HepG2 (cell line): Measurements from ENCODE around the gene EPB41L2. TPM values are rescaled to one million over a fixed set of nuclear protein-coding genes. Genes with fewer than 3 reads are reported as not detected.

ENCODE experiments used
- ATM ChIP-seq: fragments of 450-650 bp; IDR thresholded peaks from 2 replicates; pipeline ENCODE4 v1.7.1; 2017; ENCODE audit warnings: mild to moderate bottlenecking, borderline replicate concordance
- CCAR2 ChIP-seq: fragments of 200-400 bp; formaldehyde crosslinking; optimal IDR thresholded peaks from 2 replicates; pipeline ENCODE3; 2018; ENCODE audit warnings: low read depth, mild to moderate bottlenecking, low read length, moderate library complexity
- KLF15 ChIP-seq: sonication (generic); formaldehyde crosslinking; IDR thresholded peaks from 2 replicates; pipeline ENCODE4 v1.8.1; 2023; ENCODE audit warnings: borderline replicate concordance, mild to moderate bottlenecking, inconsistent platforms, missing genetic modification reagents, mixed read lengths
- MYC ChIP-seq: sonication (generic); formaldehyde crosslinking; IDR thresholded peaks from 2 replicates; pipeline ENCODE4 v1.9.0; 2021; ENCODE audit warnings: missing genetic modification reagents, borderline replicate concordance
- NR1H2 ChIP-seq: sonication (generic); formaldehyde crosslinking; IDR thresholded peaks from 2 replicates; pipeline ENCODE4 v1.8.1; 2022; ENCODE audit warnings: low read depth, missing genetic modification reagents, borderline replicate concordance
- PAX8 ChIP-seq: sonication (generic); formaldehyde crosslinking; IDR thresholded peaks from 2 replicates; pipeline ENCODE4 v1.8.0; 2022; ENCODE audit warnings: mild to moderate bottlenecking, missing genetic modification reagents, borderline replicate concordance
- RXRB ChIP-seq: IDR thresholded peaks from 2 replicates; pipeline ENCODE4 v1.6.1; 2016; ENCODE audit warnings: borderline replicate concordance, missing genetic modification reagents, missing compliant biosample characterization
- SRF ChIP-seq: IDR thresholded peaks from 2 replicates; pipeline ENCODE4 v1.6.1; 2011; ENCODE audit warnings: mild to moderate bottlenecking, low read depth, low read length, moderate library complexity
- TEAD2 ChIP-seq: sonication (generic); formaldehyde crosslinking; IDR thresholded peaks from 2 replicates; pipeline ENCODE4 v1.9.0; 2021; ENCODE audit warnings: missing genetic modification reagents
- ZBTB38 ChIP-seq: sonication (generic); formaldehyde crosslinking; IDR thresholded peaks from 2 replicates; pipeline ENCODE4 v1.5.1; 2020; ENCODE audit warnings: mild to moderate bottlenecking, missing genetic modification reagents
- ZNF367 ChIP-seq: sonication (generic); formaldehyde crosslinking; IDR thresholded peaks from 2 replicates; pipeline ENCODE4 v1.4.0; 2020; ENCODE audit warnings: missing genetic modification reagents, borderline replicate concordance
- polyA plus RNA-seq, 8 experiments: library from polyadenylated mRNA; depleted of rRNA in 3 of 8; stranded (reverse) in 7 of 8; unstranded in 1 of 8; fragments of >200 nt; fragmentation: Illumina TruSeq in 4 of 8; extraction: Trizol in 4 of 8; gene quantifications; 2 replicates each; pipeline versions ENCODE4 v1.2.1 to v1.2.3, GENCODE V29; 2011 to 2016; ENCODE audit warnings: low read depth in 4 of 8, missing spikeins in 1 of 8, mixed read lengths in 1 of 8; ENCODE audit not compliant: insufficient read depth in 1 of 8
- total RNA-seq, 5 experiments: library from RNA; depleted of rRNA; stranded (reverse); fragments of >200 nt; fragmentation: Illumina TruSeq; extraction: Trizol; gene quantifications; 2 replicates each; pipeline ENCODE4 v1.2.3, GENCODE V29; 2016; ENCODE audit warnings: low read depth in 1 of 5
- TF ChIP-seq, protein P1 (sequence below): sonication (generic); formaldehyde crosslinking; IDR thresholded peaks from 2 replicates; pipeline ENCODE4 v1.4.0; 2020; ENCODE audit warnings: mild to moderate bottlenecking, missing genetic modification reagents
- TF ChIP-seq, protein P2 (sequence below): fragments of 450-650 bp; IDR thresholded peaks from 2 replicates; pipeline ENCODE4 v1.6.1; 2016
- TF ChIP-seq, protein P3 (sequence below): sonication (generic); formaldehyde crosslinking; IDR thresholded peaks from 2 replicates; pipeline ENCODE4 v1.5.1; 2020; ENCODE audit warnings: mild to moderate bottlenecking, missing genetic modification reagents, moderate library complexity
- TF ChIP-seq, protein P4 (sequence below): sonication (generic); formaldehyde crosslinking; IDR thresholded peaks from 2 replicates; pipeline ENCODE4 v1.5.1; 2020; ENCODE audit warnings: mild to moderate bottlenecking, missing genetic modification reagents, borderline replicate concordance
- TF ChIP-seq, protein P5 (sequence below): sonication (generic); formaldehyde crosslinking; IDR thresholded peaks from 2 replicates; pipeline ENCODE4 v1.4.0; 2020; ENCODE audit warnings: missing genetic modification reagents, borderline replicate concordance

The EPB41L2 gene
- total and polyA plus RNA-seq, 2 of the 13 experiments (the other 11 are each of a cell fraction or from before 2014, with no cell fraction given): 41.7 to 56.4 TPM

DNA sequence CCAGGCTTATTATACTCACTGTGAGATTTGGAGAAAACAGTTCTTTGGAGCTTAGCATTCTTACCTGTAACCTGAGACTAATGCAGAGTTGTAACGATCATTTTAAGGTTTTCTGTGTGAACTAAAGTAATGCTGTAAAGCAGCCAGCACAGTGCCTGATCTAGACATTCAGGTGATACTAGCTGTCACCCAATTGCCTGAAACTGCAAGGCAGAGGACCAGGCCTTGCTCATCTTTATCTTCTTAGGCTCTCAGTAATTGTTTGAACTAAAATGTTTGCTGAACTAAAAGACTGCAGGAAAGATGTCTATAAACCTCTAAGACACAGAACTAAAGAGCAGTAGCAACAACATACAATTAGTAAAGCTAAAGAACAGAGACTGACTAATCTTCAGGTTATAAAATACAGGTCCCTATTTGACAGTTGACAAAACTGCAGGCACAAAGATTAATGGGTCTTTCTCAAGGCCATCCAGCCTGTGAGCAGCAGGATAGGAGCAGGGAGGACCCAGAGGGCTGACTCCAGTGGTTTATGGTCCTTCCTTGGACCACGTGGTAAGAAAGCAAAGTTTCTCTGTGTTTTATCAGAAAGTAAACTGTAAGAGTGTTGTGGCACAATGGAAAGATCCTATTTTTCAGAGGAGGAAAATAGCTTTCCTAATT lies 204.4 kb downstream of the EPB41L2 start (continued):
- TF ChIP-seq ZNF367 (CRISPR knock-in tag) (no peak), SRF (no peak), ATM (no peak), RXRB (CRISPR knock-in tag) (peak; percentile 20; the same call in 1 of the 2 replicates), ZBTB38 (CRISPR knock-in tag) (no peak), KLF15 (CRISPR knock-in tag) (no peak), NR1H2 (CRISPR knock-in tag) (no peak), PAX8 (no peak), TEAD2 (CRISPR knock-in tag) (no peak), MYC (CRISPR knock-in tag) (peak; percentile 27; the same call in 1 of the 2 replicates), CCAR2 (no peak)
- TF ChIP-seq, protein P1, sequence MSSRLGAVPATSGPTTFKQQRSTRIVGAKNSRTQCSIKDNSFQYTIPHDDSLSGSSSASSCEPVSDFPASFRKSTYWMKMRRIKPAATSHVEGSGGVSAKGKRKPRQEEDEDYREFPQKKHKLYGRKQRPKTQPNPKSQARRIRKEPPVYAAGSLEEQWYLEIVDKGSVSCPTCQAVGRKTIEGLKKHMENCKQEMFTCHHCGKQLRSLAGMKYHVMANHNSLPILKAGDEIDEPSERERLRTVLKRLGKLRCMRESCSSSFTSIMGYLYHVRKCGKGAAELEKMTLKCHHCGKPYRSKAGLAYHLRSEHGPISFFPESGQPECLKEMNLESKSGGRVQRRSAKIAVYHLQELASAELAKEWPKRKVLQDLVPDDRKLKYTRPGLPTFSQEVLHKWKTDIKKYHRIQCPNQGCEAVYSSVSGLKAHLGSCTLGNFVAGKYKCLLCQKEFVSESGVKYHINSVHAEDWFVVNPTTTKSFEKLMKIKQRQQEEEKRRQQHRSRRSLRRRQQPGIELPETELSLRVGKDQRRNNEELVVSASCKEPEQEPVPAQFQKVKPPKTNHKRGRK (CRISPR knock-in tag): no peak
- TF ChIP-seq, protein P2, sequence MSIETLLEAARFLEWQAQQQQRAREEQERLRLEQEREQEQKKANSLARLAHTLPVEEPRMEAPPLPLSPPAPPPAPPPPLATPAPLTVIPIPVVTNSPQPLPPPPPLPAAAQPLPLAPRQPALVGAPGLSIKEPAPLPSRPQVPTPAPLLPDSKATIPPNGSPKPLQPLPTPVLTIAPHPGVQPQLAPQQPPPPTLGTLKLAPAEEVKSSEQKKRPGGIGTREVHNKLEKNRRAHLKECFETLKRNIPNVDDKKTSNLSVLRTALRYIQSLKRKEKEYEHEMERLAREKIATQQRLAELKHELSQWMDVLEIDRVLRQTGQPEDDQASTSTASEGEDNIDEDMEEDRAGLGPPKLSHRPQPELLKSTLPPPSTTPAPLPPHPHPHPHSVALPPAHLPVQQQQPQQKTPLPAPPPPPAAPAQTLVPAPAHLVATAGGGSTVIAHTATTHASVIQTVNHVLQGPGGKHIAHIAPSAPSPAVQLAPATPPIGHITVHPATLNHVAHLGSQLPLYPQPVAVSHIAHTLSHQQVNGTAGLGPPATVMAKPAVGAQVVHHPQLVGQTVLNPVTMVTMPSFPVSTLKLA: no peak
- TF ChIP-seq, protein P3, sequence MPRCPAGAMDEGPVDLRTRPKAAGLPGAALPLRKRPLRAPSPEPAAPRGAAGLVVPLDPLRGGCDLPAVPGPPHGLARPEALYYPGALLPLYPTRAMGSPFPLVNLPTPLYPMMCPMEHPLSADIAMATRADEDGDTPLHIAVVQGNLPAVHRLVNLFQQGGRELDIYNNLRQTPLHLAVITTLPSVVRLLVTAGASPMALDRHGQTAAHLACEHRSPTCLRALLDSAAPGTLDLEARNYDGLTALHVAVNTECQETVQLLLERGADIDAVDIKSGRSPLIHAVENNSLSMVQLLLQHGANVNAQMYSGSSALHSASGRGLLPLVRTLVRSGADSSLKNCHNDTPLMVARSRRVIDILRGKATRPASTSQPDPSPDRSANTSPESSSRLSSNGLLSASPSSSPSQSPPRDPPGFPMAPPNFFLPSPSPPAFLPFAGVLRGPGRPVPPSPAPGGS (CRISPR knock-in tag): no peak
- TF ChIP-seq, protein P4, sequence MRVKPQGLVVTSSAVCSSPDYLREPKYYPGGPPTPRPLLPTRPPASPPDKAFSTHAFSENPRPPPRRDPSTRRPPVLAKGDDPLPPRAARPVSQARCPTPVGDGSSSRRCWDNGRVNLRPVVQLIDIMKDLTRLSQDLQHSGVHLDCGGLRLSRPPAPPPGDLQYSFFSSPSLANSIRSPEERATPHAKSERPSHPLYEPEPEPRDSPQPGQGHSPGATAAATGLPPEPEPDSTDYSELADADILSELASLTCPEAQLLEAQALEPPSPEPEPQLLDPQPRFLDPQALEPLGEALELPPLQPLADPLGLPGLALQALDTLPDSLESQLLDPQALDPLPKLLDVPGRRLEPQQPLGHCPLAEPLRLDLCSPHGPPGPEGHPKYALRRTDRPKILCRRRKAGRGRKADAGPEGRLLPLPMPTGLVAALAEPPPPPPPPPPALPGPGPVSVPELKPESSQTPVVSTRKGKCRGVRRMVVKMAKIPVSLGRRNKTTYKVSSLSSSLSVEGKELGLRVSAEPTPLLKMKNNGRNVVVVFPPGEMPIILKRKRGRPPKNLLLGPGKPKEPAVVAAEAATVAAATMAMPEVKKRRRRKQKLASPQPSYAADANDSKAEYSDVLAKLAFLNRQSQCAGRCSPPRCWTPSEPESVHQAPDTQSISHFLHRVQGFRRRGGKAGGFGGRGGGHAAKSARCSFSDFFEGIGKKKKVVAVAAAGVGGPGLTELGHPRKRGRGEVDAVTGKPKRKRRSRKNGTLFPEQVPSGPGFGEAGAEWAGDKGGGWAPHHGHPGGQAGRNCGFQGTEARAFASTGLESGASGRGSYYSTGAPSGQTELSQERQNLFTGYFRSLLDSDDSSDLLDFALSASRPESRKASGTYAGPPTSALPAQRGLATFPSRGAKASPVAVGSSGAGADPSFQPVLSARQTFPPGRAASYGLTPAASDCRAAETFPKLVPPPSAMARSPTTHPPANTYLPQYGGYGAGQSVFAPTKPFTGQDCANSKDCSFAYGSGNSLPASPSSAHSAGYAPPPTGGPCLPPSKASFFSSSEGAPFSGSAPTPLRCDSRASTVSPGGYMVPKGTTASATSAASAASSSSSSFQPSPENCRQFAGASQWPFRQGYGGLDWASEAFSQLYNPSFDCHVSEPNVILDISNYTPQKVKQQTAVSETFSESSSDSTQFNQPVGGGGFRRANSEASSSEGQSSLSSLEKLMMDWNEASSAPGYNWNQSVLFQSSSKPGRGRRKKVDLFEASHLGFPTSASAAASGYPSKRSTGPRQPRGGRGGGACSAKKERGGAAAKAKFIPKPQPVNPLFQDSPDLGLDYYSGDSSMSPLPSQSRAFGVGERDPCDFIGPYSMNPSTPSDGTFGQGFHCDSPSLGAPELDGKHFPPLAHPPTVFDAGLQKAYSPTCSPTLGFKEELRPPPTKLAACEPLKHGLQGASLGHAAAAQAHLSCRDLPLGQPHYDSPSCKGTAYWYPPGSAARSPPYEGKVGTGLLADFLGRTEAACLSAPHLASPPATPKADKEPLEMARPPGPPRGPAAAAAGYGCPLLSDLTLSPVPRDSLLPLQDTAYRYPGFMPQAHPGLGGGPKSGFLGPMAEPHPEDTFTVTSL (CRISPR knock-in tag): 0 out of 2 replicates have a peak, but pooled peaks have one; percentile 46
- TF ChIP-seq, protein P5, sequence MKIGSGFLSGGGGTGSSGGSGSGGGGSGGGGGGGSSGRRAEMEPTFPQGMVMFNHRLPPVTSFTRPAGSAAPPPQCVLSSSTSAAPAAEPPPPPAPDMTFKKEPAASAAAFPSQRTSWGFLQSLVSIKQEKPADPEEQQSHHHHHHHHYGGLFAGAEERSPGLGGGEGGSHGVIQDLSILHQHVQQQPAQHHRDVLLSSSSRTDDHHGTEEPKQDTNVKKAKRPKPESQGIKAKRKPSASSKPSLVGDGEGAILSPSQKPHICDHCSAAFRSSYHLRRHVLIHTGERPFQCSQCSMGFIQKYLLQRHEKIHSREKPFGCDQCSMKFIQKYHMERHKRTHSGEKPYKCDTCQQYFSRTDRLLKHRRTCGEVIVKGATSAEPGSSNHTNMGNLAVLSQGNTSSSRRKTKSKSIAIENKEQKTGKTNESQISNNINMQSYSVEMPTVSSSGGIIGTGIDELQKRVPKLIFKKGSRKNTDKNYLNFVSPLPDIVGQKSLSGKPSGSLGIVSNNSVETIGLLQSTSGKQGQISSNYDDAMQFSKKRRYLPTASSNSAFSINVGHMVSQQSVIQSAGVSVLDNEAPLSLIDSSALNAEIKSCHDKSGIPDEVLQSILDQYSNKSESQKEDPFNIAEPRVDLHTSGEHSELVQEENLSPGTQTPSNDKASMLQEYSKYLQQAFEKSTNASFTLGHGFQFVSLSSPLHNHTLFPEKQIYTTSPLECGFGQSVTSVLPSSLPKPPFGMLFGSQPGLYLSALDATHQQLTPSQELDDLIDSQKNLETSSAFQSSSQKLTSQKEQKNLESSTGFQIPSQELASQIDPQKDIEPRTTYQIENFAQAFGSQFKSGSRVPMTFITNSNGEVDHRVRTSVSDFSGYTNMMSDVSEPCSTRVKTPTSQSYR: no peak
